Neural crest cell (in vitro differentiated cells): ENCODE data around the gene FBXO47. TPM values are rescaled to one million over a fixed set of nuclear protein-coding genes. Genes with fewer than 3 reads are reported as not detected.

Experiments used
- DNase-seq: peaks from one replicate; pipeline ENCODE4 v3.0.0; 2021; ENCODE audit warnings: low read depth, mixed read lengths, low spot score
- H3K27ac Mint-ChIP-seq: one replicate; pipeline ENCODE4 v1.8.0; 2021; ENCODE audit warnings: mild to moderate bottlenecking, mixed read lengths; ENCODE audit not compliant: unreplicated experiment
- H3K27me3 Mint-ChIP-seq: 2 replicates; pipeline ENCODE4 v1.8.0; 2021; ENCODE audit warnings: low read depth, mild to moderate bottlenecking, mixed read lengths
- H3K36me3 Mint-ChIP-seq: 2 replicates; pipeline ENCODE4 v1.8.0; 2021; ENCODE audit warnings: low read depth, mild to moderate bottlenecking, mixed read lengths
- H3K4me1 Mint-ChIP-seq: 2 replicates; pipeline ENCODE4 v1.8.0; 2021; ENCODE audit warnings: mixed read lengths
- H3K4me3 Mint-ChIP-seq: one replicate; pipeline ENCODE4 v1.8.0; 2021; ENCODE audit warnings: mild to moderate bottlenecking, mixed read lengths
- H3K9me3 Mint-ChIP-seq: 2 replicates; pipeline ENCODE4 v1.8.0; 2021; ENCODE audit warnings: mixed read lengths
- CTCF ChIP-seq: fragments of 200-600 bp; sonication (generic); conservative IDR thresholded peaks from 2 replicates; pipeline ENCODE4 v1.5.0; 2021; ENCODE audit warnings: antibody characterized with exemption, mild to moderate bottlenecking
- total RNA-seq: library from RNA; stranded (reverse); gene quantifications from 2 replicates; pipeline ENCODE4 v1.2.1, GENCODE V29; 2021

The FBXO47 gene
- total RNA-seq, 1 donor from 2014 or later: not detected

GRCh38 chr17:38896346-38896954 lies 70.8 kb downstream of the FBXO47 start:
- H3K9me3 Mint-ChIP-seq: no peaks in the 10 kb centered on the region
- no peak for DNase-seq
- no peaks in the 10 kb centered on the region for H3K36me3 Mint-ChIP-seq
- no peaks in the 10 kb centered on the region for H3K27me3 Mint-ChIP-seq
- peaks cover 51% of the 10 kb centered on the region for H3K4me1 Mint-ChIP-seq
- no peak for TF ChIP-seq CTCF
- no peak overlapping the region for H3K4me3 Mint-ChIP-seq
- no peak overlapping the region for H3K27ac Mint-ChIP-seq

GRCh38 chr17:38894276-38894675 lies 72.9 kb downstream of the FBXO47 start:
- H3K36me3 Mint-ChIP-seq: no peaks in the 10 kb centered on the region
- DNase-seq: no peak
- H3K4me3 Mint-ChIP-seq: no peak overlapping the region
- H3K9me3 Mint-ChIP-seq: no peaks in the 10 kb centered on the region
- peaks cover 37% of the 10 kb centered on the region for H3K4me1 Mint-ChIP-seq
- no peak overlapping the region for H3K27ac Mint-ChIP-seq
- TF ChIP-seq CTCF: no peak
- H3K27me3 Mint-ChIP-seq: no peaks in the 10 kb centered on the region

GRCh38 chr17:38893607-38894006 lies 73.6 kb downstream of the FBXO47 start:
- TF ChIP-seq CTCF: no peak
- Mint-ChIP-seq H3K36me3 (no peaks in the 10 kb centered on the region), H3K4me1 (peaks cover 30% of the 10 kb centered on the region), H3K27me3 (no peaks in the 10 kb centered on the region), H3K27ac (no peak overlapping the region), H3K4me3 (no peak overlapping the region), H3K9me3 (no peaks in the 10 kb centered on the region)
- no peak for DNase-seq

- H3K4me1 Mint-ChIP-seq: peaks cover 25% of the 10 kb centered on the region
- H3K36me3 Mint-ChIP-seq: no peaks in the 10 kb centered on the region
- H3K27ac Mint-ChIP-seq: no peak overlapping the region
- no peaks in the 10 kb centered on the region for H3K9me3 Mint-ChIP-seq
- no peak for DNase-seq
- TF ChIP-seq CTCF: no peak
- no peak overlapping the region for H3K4me3 Mint-ChIP-seq
- no peaks in the 10 kb centered on the region for H3K27me3 Mint-ChIP-seq
These were observed 74.1 kb downstream of the FBXO47 start for GRCh38 chr17:38893113-38893512.

- no peaks in the 10 kb centered on the region for H3K27me3 Mint-ChIP-seq
- H3K27ac Mint-ChIP-seq: peak overlapping the region; percentile 81
- no peak overlapping the region for H3K4me3 Mint-ChIP-seq
- no peak for DNase-seq
- TF ChIP-seq CTCF: no peak
- H3K9me3 Mint-ChIP-seq: no peaks in the 10 kb centered on the region
- H3K36me3 Mint-ChIP-seq: no peaks in the 10 kb centered on the region
- H3K4me1 Mint-ChIP-seq: peaks cover 21% of the 10 kb centered on the region
These were observed 74.6 kb downstream of the FBXO47 start for GRCh38 chr17:38892620-38893019.
